HG03521 (cell line): ENCODE measurements around the gene CNTRL.
"Not testable (repeated sequence)": the region's sequence is repeated elsewhere in the genome, so short reads cannot be mapped to it uniquely, and the experiment has no call there.

Experiments used
- ATAC-seq: cut with Tn5 transposase; IDR thresholded peaks from one replicate; pipeline ENCODE4 v1.9.1; 2021; ENCODE audit warnings: mild to moderate bottlenecking, moderate library complexity; ENCODE audit not compliant: unreplicated experiment

The CNTRL gene

DNA sequence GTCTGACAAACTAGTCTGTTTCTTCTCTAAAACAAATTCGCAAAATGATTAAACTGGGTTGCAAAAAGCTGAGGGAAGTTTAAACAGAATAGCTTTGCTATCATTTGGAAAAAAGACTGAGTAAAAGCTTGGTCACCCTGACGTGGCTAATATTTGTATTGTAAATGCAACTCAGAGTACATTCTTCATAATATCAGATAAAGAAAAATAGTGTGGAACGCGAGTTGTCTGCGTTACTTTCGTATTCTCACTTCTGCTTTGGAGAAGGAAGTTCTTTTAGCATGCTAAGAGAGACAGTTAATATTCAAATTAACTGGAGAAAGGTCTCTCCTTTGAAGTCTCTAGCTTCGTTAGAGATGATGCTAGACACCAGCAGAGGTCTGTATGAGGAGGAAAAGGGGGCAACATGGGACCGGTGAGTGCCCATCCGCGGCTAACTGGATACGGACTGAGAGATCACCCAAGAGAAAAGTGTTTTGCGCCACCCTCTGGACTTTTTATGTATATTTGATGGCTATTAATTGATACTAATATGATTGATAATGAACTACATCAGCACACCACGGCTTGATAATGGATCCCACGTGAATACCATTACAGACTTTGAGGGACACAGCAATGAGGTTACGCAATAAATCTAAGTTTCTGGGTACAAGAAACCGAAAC, 2.9 kb upstream of the CNTRL start:
- peak; percentile 34 for ATAC-seq

DNA sequence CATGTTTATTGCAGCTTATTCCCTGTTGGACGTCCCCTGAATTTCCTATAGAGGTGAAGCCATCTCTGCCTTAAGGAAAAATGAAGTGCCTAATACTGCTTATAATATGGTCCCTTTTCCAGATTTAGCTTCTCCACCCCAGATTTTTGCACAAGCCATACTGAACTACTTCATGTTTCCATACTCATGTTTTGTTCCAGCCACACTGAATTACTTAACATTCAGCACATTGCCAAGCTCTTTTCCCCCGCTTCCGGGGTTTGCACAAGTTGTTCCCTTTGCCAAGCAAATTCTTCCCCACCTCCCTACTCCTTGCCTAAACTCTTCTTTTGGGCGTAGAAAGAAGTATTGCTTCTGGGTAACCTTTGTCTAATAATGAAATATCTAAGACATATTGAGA, 1.7 kb upstream of the CNTRL start:
- no peak for ATAC-seq

DNA sequence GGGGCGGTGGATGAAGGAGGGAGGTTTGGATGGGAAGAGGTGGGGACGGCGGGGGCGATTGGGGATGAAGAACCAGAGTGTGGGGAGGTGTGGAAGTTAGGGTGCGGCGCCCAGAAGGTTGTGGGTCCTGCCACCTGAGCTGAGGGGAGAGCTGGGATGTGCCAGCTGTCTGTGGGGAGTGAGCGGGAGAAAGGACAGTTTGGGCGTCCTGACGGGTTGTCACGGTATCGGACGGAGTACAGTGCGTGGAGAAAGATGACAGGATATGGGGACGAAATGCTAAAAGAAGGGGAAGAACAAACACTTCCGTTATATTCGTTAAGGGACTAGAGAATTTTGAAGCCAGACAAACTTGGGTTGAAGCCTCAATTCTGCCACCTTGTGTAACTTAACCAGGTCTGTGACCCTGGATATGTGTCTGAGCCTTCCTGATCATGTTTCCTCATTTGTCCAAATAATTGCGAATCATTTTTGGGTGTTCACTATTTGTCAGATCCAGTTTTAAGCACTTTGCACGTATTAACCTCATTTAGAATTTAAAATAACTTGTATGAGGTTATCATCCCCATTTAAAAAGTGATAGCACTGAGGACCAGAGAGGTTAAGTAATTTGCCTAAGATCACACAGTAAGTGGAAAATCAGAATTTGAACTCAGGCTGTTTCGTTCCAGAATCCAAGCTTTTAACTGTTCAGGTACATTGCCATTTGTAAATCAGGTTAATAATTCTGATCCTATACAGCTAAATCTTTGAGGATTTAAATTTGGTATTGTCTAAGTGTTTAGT, 689 bp downstream of the CNTRL start:
- ATAC-seq = peak; percentile 10

DNA sequence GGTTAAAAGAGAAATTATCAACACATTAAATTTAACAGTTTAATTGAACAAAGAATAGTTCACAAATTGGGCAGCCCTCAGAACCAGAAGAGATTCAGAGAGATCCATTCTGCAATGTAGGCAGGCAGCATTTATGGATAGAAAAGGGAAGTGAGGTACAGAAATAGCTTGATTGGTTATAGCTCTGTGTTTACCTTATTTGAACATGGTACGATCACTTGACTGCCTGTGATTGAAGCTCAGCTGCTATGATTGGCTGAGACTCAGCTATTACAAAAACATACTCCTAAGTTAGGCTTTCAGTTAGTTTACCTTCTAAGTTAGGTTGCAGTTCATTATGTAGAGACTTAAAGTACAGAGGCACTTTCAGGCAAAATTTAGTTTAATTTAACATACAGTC, 7.3 kb downstream of the CNTRL start:
- ATAC-seq = no peak

DNA sequence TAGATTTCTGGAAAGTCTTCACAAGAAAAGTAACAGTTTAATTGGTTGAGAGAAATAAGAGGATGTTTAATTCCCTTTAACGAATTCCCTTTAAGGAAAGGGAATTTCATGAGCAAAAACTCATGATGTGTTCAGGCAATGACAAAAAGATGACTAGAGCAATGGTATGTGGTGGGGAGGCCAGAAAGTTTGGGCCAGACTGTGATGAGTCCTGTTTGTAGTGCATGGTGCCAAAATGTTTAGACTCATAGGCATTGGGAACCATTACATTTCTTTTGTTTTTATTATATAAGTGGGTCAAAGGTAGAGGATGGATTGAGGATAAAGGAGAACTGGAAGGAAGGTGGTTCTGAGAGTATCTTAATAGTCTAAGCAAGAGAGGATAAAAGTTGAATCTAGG, 10.9 kb downstream of the CNTRL start:
- ATAC-seq = no peak

DNA sequence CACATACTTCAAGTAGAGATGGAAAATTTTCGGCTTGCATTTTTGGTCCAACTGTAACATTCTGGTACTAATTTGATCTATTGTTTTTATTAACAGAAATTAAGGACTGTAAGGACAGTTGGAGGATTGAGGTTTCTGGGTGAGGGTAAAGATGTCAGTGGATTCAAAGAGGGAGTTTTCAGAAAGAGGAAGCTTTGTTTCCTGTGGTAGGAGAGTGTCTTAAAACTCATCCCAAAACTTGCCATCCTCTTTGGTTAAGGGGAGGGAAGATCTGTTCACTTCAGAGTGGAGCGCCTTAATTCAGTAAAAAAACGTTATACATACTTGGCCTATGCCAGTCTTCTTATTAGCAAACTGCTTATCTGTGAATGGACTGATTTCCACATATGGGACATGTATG, 13.8 kb downstream of the CNTRL start:
- no peak for ATAC-seq

DNA sequence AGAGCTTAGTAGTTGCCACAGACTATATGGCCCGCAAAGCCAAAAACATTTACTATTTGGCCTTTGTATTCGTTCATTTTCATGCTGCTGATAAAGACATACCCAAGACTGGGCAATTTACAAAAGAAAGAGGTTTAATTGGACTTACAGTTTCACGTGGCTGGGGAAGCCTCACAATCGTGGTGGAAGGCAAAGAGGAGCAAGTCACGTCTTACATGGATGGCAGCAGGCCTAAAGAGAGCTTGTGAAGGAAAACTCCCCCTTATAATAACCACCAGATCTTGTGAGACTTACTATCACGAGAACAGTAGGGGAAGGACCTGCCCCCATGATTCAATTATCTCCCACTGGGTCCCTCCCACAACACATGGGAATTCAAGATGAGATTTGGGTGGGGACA, 16.0 kb downstream of the CNTRL start:
- not testable (repeated sequence) for ATAC-seq

DNA sequence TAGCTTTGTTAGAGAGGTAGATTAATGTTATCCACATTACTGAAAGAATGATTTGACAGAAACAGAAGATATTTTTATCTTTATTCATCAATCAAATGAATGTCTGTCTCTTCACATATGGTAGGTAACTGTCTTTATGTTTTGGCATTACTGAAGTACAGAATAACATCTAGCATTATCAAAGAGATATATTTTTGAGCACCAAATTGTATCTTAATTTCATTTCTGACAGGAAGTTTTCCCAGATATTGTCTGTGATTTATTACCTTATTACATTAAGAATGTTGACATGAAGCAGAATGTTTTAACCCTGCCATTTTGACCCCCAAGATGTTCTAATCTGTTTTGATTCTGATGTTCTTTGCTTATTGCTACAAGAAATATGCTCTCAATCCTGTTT, 20.3 kb downstream of the CNTRL start:
- ATAC-seq = no peak

DNA sequence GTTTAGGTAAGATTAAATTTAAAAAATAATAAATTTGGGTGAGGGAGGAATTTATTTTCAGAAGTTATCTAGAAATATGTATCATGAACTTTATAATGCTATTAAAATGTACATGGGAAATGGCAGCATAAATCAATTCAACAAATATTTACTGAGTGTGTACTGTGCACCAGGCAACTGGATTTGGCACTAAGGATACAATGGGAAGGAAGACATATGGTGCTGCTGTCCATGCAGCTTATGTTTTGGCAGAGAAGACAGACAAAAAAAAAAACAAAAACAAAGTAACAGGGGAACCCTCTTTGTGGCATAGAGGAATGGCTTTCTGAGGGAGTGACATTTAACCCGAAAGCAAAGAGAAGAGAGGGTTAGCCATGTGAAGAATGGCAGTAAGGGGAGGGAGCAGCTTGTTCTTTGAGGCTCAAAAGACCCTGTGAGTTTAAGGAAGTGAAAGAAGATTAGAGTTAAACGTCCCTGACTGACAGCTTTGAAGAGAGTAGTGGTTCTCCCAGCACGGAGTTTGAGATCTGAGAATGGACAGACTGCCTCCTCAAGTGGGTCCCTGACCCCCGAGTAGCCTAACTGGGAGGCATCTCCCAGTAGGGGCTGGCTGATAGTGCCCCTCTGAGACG, 23.9 kb downstream of the CNTRL start:
- no peak for ATAC-seq

DNA sequence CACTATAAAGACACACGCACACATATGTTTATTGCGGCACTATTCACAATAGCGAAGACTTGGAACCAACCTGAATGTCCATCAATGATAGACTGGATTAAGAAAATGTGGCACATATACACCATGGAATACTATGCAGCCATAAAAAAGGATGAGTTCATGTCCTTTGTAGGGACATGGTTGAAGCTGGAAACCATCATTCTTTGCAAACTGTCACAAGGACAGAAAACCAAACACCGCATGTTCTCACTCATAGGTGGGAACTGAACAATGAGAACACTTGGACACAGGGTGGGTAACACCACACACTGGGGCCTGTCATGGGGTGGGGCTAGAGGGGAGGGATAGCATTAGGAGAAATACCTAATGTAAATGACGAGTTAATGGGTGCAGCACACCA, 29.3 kb downstream of the CNTRL start:
- ATAC-seq = not testable (repeated sequence)

DNA sequence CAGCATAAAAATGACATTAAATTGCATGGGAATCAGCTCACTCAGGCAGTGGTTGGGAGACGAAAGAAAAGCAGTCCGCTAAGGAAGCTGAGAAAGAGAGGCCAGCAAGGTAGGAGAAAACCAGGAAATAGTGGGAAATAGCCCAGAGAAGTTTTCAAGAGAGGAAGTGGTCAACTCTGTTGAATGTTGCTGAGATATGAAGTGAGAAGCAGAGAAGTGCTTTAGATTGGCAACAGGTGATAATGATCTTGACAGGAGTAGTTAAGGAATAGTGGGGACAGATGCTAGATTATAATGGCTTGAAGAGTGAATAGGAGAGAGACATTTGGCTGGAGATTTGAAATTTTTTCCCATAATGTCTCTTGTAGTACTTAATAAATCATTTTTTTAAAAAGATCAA, 30.8 kb downstream of the CNTRL start:
- ATAC-seq = no peak

DNA sequence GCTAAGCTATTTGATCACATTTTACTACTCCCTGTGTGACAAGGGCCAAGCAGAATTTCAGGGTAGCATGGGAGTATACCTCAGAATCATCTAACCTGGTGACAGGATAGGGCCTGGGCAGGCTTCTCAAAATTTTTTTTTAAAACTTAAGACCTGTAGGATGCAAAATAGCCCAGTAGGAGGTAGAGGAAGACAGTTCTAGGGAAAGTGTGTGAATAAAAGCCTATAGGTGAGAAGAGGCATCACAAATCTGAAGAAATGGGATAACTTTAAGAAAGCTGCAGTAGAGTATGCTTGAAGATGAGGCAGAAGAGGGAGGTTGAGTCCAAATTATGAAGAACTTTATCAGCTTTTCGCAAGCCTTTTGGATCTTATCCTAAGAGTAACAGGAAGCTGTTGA, 32.3 kb downstream of the CNTRL start:
- ATAC-seq = no peak

DNA sequence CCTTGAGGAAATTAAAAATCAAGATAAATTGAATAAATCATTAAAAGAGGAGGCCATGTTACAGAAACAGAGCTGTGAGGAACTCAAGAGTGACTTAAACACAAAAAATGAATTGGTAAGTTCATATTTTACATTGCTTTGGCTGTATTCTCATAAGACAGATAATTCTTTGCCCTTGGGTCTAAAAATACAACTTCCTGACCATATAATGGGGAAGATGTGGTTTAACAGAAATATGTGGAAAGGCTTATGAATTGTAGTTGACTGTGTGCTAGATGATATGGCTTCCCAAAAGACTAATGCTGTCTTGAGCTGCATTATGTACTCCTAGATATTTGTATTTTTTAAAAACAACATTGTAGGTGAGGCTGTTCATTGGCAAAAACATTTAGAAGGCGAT, 33.1 kb downstream of the CNTRL start:
- ATAC-seq = no peak

DNA sequence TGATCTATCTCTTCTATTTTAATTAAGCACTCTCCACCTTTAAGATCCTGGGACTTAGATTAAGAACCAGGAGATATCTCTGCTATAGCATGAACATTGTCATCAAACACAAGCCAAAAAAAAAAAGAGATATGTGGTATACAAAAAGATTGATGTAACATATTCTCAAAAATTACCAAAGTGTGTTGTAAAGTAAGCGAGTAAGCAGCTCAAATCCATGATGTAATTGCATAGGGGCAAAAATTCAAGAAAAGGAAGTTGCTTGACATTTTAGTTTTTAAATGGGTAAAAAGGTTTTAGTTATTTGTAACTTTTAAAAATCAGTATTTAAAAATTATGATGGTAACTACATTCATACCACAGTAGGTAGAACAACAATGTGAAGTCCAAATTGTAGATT, 40.7 kb downstream of the CNTRL start:
- ATAC-seq = no peak

DNA sequence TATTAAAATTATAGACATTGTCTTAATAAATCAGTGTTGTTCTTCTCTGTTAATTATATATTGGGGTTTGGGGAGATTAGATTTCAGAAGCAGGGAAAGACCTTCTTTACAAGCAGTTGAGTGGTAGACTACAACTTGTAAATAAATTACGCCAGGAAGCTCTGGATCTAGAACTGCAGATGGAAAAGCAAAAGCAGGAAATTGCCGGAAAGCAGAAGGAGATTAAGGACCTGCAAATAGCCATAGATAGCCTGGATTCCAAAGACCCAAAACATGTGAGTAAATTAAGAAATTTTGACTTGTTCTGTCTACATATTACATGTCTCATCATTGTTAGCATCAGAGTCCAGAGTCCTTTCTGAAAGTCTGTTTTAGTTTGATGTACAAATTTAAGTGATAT, 43.5 kb downstream of the CNTRL start:
- ATAC-seq = no peak

DNA sequence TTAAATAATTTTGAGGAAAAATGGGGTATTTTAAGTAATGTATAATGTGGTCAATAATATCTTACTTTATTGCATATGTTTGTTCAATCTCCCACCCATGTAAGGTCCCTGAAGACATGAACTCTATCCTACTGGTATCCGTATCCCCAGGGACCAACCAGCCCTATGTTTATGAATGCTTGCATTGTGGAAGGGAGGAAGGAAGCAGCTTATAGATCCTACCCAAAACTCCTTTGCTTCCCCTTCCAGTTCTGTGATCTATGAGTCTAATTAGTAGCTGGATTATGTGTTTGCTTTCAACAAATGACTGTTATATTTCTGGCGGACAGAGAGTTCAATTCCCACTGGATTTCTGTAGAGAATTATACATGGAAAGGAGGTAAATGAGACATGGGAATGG, 45.6 kb downstream of the CNTRL start:
- ATAC-seq = no peak

DNA sequence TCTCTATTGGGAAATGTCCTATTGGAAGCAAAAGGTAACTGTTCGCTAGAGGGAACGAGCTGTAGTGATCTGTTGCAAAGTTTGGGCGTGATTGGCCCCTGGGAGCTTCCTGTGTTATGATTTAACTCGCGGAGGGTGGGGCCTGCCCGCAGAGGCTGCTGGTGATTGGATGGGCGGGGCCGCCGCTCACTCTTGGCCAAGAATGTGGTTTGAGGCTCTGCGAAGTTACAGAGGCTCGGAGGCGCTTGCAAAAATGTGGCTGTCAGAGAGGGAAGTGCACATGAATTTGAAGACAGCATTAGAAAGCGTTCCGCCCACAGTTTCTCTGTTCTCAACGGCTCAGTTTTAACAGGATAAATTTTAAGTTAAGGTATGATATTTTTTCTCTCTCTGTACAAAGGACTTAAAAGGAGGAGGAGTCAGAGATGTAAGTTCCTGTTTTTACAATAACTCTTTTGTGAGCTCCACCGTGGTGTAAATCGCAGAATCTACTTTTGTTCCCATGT, 46.9 kb downstream of the CNTRL start:
- ATAC-seq = peak; percentile 99

DNA sequence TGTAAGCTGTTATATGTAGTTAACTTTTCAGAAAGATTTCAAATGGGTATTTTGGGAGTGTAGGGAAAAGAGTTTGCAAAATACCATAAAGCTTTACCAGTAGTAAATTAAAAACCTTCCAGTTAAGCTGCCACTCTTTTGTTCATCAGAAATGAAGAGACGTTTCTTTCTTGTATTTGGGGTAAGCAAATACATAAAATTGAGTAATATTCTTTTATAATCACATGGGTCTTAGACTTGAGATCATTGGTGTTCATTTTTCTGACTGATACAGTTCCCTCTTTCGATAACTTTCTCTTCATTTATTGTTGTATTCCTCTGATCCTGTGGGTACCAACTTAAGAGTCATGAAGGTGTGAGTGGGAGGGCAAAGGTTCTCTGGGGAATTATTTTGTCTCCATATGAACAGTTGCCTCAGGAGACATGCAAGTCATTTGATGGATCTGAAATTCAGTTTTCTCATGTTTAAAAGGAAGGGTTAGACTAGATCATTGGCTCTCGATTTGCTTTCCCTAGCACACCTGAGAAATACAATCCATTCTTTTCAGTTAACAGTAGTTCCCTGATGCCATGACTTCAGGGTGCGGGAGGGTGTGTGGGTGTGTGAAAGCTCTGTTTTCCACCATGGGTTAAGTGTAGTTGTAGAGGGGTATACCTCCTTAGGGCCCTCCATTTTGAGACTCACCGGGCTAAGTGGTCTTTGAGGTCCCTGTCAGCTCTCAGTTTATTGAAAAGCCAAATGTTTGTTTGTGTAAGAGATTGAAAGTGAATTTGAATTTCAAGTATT, 47.7 kb downstream of the CNTRL start:
- no peak for ATAC-seq

DNA sequence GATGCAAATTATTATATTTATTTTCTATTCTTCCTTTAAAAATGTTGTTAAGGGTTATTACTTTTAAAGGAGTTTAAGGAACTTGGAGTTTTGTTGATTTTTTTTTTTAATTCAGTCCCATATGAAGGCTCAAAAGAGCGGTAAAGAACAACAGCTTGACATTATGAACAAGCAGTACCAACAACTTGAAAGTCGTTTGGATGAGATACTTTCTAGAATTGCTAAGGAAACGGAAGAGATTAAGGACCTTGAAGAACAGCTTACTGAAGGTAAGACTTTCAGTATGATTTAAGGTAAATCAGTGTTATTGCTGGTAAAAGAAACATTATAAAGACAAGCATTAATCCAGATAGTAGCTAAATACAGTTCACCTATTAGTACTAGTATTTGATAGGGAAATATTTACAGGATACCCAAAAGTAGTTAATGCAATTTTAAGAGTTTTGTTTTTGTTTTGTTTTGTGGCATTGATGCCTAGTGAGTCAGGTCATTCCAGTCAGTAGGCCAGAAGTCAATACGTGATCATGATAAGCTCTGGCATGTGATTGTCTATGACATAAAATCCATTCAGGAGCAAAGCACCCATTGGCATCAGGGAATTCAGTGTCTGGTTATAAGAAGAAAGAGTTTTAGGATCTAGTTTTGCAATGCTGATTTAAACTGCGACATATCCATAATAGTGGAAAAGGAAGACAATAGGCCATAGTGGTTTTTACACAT, 49.2 kb downstream of the CNTRL start:
- ATAC-seq = no peak

DNA sequence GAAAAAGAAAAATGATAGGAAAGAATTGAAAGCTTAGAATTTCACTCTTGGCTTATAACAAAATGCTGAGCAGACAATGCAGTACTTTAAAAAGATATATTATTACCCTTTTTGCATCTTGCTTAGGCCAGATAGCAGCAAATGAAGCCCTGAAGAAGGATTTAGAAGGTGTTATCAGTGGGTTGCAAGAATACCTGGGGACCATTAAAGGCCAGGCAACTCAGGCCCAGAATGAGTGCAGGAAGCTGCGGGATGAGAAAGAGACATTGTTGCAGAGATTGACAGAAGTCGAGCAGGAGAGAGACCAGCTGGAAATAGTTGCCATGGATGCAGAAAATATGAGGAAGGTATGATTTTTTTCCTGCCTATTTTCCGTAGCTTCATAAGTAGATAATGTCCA, 50.8 kb downstream of the CNTRL start:
- no peak for ATAC-seq

DNA sequence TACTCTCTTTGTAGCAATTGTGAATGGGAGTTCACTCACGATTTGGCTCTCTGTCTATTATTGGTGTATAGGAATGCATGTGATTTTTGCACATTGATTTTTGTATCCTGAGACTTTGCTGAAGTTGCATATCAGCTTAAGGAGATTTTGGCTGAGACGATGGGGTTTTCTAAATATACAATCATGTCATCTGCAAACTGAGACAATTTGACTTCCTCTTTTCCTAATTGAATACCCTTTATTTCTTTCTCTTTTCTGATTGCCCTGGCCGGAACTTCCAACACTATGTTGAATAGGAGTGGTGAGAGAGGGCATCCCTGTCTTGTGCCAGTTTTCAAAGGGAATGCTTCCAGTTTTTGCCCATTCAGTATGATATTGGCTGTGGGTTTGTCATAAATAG, 54.6 kb downstream of the CNTRL start:
- ATAC-seq = not testable (repeated sequence)
